ENCODE data around the gene LAPTM4A.

The LAPTM4A gene

GRCh38 chr2:20051532-20052228, at the start of gene LAPTM4A:
Gene LAPTM4A (minus strand): TSS chr2:20051628. CDS start chr2:20051520, 108 bp downstream.
- Histone ChIP-seq H3K4me1 (ENCODE audit: control insufficient read depth in 2 of 2, insufficient read depth in 2 of 2, low read length in 2 of 2) (peaks cover 20 to 23% of the 10 kb centered on the region in 2 donors), H3K36me3 (ENCODE audit: control insufficient read depth in 2 of 2, insufficient read depth in 2 of 2, low read length in 2 of 2) (no peaks in the 10 kb centered on the region), H3K9ac (ENCODE audit: low read depth in 1 of 2, low read length in 2 of 2) (peak within 1 kb of the TSS; percentile 95 to 99), H3K4me3 (ENCODE audit: low read length in 2 of 2) (peak within 1 kb of the TSS; percentile 87 to 99), H3K9me3 (ENCODE audit: control insufficient read depth in 2 of 2, low read length in 2 of 2) (no peaks in the 10 kb centered on the region), H3K27ac (ENCODE audit: low read depth in 2 of 2, low read length in 2 of 2) (peak within 1 kb of the TSS; percentile 99 to 100), H3K27me3 (ENCODE audit: control insufficient read depth in 2 of 2, insufficient read depth in 2 of 2, low read length in 2 of 2) (no peaks in the 10 kb centered on the region)

- Histone ChIP-seq H3K9me3 (ENCODE audit: control insufficient read depth in 2 of 2, low read length in 2 of 2) (peaks cover 0 to 5% of the 10 kb centered on the region in 2 donors), H3K9ac (ENCODE audit: low read depth in 1 of 2, low read length in 2 of 2) (no peak overlapping the region), H3K27me3 (ENCODE audit: control insufficient read depth in 2 of 2, insufficient read depth in 2 of 2, low read length in 2 of 2) (no peaks in the 10 kb centered on the region), H3K27ac (ENCODE audit: low read depth in 2 of 2, low read length in 2 of 2) (no peak overlapping the region), H3K36me3 (ENCODE audit: control insufficient read depth in 2 of 2, insufficient read depth in 2 of 2, low read length in 2 of 2) (no peaks in the 10 kb centered on the region), H3K4me1 (ENCODE audit: control insufficient read depth in 2 of 2, insufficient read depth in 2 of 2, low read length in 2 of 2) (peaks cover 0 to 6% of the 10 kb centered on the region in 2 donors), H3K4me3 (ENCODE audit: low read length in 2 of 2) (no peak overlapping the region)
Observed at GRCh38 chr2:20100711-20101110, 49.3 kb upstream of the LAPTM4A start.

- no peak overlapping the region for H3K27ac ChIP-seq (ENCODE audit: low read depth in 2 of 2, low read length in 2 of 2)
- H3K4me1 ChIP-seq (ENCODE audit: control insufficient read depth in 2 of 2, insufficient read depth in 2 of 2, low read length in 2 of 2), result peaks cover 0 to 2% of the 10 kb centered on the region in 2 donors
- H3K27me3 ChIP-seq (ENCODE audit: control insufficient read depth in 2 of 2, insufficient read depth in 2 of 2, low read length in 2 of 2), result no peaks in the 10 kb centered on the region
- no peaks in the 10 kb centered on the region for H3K36me3 ChIP-seq (ENCODE audit: control insufficient read depth in 2 of 2, insufficient read depth in 2 of 2, low read length in 2 of 2)
- no peak overlapping the region for H3K4me3 ChIP-seq (ENCODE audit: low read length in 2 of 2)
- H3K9me3 ChIP-seq (ENCODE audit: control insufficient read depth in 2 of 2, low read length in 2 of 2), result peaks cover 0 to 5% of the 10 kb centered on the region in 2 donors
- no peak overlapping the region for H3K9ac ChIP-seq (ENCODE audit: low read depth in 1 of 2, low read length in 2 of 2)
Observed at GRCh38 chr2:20099780-20100179, 48.4 kb upstream of the LAPTM4A start.

- Histone ChIP-seq H3K27me3 (ENCODE audit: control insufficient read depth in 2 of 2, insufficient read depth in 2 of 2, low read length in 2 of 2) (no peaks in the 10 kb centered on the region), H3K27ac (ENCODE audit: low read depth in 2 of 2, low read length in 2 of 2) (no peak overlapping the region), H3K4me1 (ENCODE audit: control insufficient read depth in 2 of 2, insufficient read depth in 2 of 2, low read length in 2 of 2) (peaks cover 0 to 2% of the 10 kb centered on the region in 2 donors), H3K36me3 (ENCODE audit: control insufficient read depth in 2 of 2, insufficient read depth in 2 of 2, low read length in 2 of 2) (no peaks in the 10 kb centered on the region), H3K9me3 (ENCODE audit: control insufficient read depth in 2 of 2, low read length in 2 of 2) (peaks cover 0 to 5% of the 10 kb centered on the region in 2 donors), H3K4me3 (ENCODE audit: low read length in 2 of 2) (no peak overlapping the region), H3K9ac (ENCODE audit: low read depth in 1 of 2, low read length in 2 of 2) (no peak overlapping the region)
Observed at GRCh38 chr2:20097889-20098714, 46.7 kb upstream of the LAPTM4A start.

- Histone ChIP-seq H3K9ac (ENCODE audit: low read depth in 1 of 2, low read length in 2 of 2) (no peak overlapping the region), H3K9me3 (ENCODE audit: control insufficient read depth in 2 of 2, low read length in 2 of 2) (no peaks in the 10 kb centered on the region), H3K27me3 (ENCODE audit: control insufficient read depth in 2 of 2, insufficient read depth in 2 of 2, low read length in 2 of 2) (no peaks in the 10 kb centered on the region), H3K27ac (ENCODE audit: low read depth in 2 of 2, low read length in 2 of 2) (no peak overlapping the region), H3K36me3 (ENCODE audit: control insufficient read depth in 2 of 2, insufficient read depth in 2 of 2, low read length in 2 of 2) (no peaks in the 10 kb centered on the region), H3K4me1 (ENCODE audit: control insufficient read depth in 2 of 2, insufficient read depth in 2 of 2, low read length in 2 of 2) (peaks cover 0 to 5% of the 10 kb centered on the region in 2 donors), H3K4me3 (ENCODE audit: low read length in 2 of 2) (no peak overlapping the region)
Observed at GRCh38 chr2:20095469-20095868, 44.0 kb upstream of the LAPTM4A start.

- Histone ChIP-seq H3K4me3 (ENCODE audit: low read length in 2 of 2) (no peak overlapping the region), H3K27me3 (ENCODE audit: control insufficient read depth in 2 of 2, insufficient read depth in 2 of 2, low read length in 2 of 2) (no peaks in the 10 kb centered on the region), H3K36me3 (ENCODE audit: control insufficient read depth in 2 of 2, insufficient read depth in 2 of 2, low read length in 2 of 2) (no peaks in the 10 kb centered on the region), H3K9me3 (ENCODE audit: control insufficient read depth in 2 of 2, low read length in 2 of 2) (no peaks in the 10 kb centered on the region), H3K9ac (ENCODE audit: low read depth in 1 of 2, low read length in 2 of 2) (no peak overlapping the region), H3K27ac (ENCODE audit: low read depth in 2 of 2, low read length in 2 of 2) (no peak overlapping the region), H3K4me1 (ENCODE audit: control insufficient read depth in 2 of 2, insufficient read depth in 2 of 2, low read length in 2 of 2) (peaks cover 0 to 5% of the 10 kb centered on the region in 2 donors)
Observed at GRCh38 chr2:20094955-20095354, 43.5 kb upstream of the LAPTM4A start.

GRCh38 chr2:20094142-20094755, 42.8 kb upstream of the LAPTM4A start:
- Histone ChIP-seq H3K27ac (ENCODE audit: low read depth in 2 of 2, low read length in 2 of 2) (no peak overlapping the region), H3K9me3 (ENCODE audit: control insufficient read depth in 2 of 2, low read length in 2 of 2) (no peaks in the 10 kb centered on the region), H3K27me3 (ENCODE audit: control insufficient read depth in 2 of 2, insufficient read depth in 2 of 2, low read length in 2 of 2) (no peaks in the 10 kb centered on the region), H3K4me3 (ENCODE audit: low read length in 2 of 2) (no peak overlapping the region), H3K36me3 (ENCODE audit: control insufficient read depth in 2 of 2, insufficient read depth in 2 of 2, low read length in 2 of 2) (no peaks in the 10 kb centered on the region), H3K4me1 (ENCODE audit: control insufficient read depth in 2 of 2, insufficient read depth in 2 of 2, low read length in 2 of 2) (peaks cover 0 to 5% of the 10 kb centered on the region in 2 donors), H3K9ac (ENCODE audit: low read depth in 1 of 2, low read length in 2 of 2) (no peak overlapping the region)

- no peaks in the 10 kb centered on the region for H3K9me3 ChIP-seq (ENCODE audit: control insufficient read depth in 2 of 2, low read length in 2 of 2)
- no peaks in the 10 kb centered on the region for H3K36me3 ChIP-seq (ENCODE audit: control insufficient read depth in 2 of 2, insufficient read depth in 2 of 2, low read length in 2 of 2)
- H3K4me1 ChIP-seq (ENCODE audit: control insufficient read depth in 2 of 2, insufficient read depth in 2 of 2, low read length in 2 of 2), result peaks cover 0 to 5% of the 10 kb centered on the region in 2 donors
- H3K27me3 ChIP-seq (ENCODE audit: control insufficient read depth in 2 of 2, insufficient read depth in 2 of 2, low read length in 2 of 2), result no peaks in the 10 kb centered on the region
- H3K4me3 ChIP-seq (ENCODE audit: low read length in 2 of 2), result no peak overlapping the region
- no peak overlapping the region for H3K9ac ChIP-seq (ENCODE audit: low read depth in 1 of 2, low read length in 2 of 2)
- no peak overlapping the region for H3K27ac ChIP-seq (ENCODE audit: low read depth in 2 of 2, low read length in 2 of 2)
Observed at GRCh38 chr2:20093263-20094141, 42.1 kb upstream of the LAPTM4A start.

- Histone ChIP-seq H3K4me3 (ENCODE audit: low read length in 2 of 2) (no peak overlapping the region), H3K36me3 (ENCODE audit: control insufficient read depth in 2 of 2, insufficient read depth in 2 of 2, low read length in 2 of 2) (no peaks in the 10 kb centered on the region)
Observed at GRCh38 chr2:20092901-20093235, 41.4 kb upstream of the LAPTM4A start.

More at GRCh38 chr2:20092901-20093235, 41.4 kb upstream of the LAPTM4A start:
- H3K27ac ChIP-seq (ENCODE audit: low read depth in 2 of 2, low read length in 2 of 2), result no peak overlapping the region
- no peaks in the 10 kb centered on the region for H3K9me3 ChIP-seq (ENCODE audit: control insufficient read depth in 2 of 2, low read length in 2 of 2)
- H3K27me3 ChIP-seq (ENCODE audit: control insufficient read depth in 2 of 2, insufficient read depth in 2 of 2, low read length in 2 of 2), result no peaks in the 10 kb centered on the region
- H3K9ac ChIP-seq (ENCODE audit: low read depth in 1 of 2, low read length in 2 of 2), result no peak overlapping the region
- H3K4me1 ChIP-seq (ENCODE audit: control insufficient read depth in 2 of 2, insufficient read depth in 2 of 2, low read length in 2 of 2), result peaks cover 0 to 4% of the 10 kb centered on the region in 2 donors
